GM21529 (cell line): ENCODE measurements around the gene CIB2.

Experiments
- ATAC-seq: cut with Tn5 transposase; IDR thresholded peaks from one replicate; pipeline ENCODE4 v1.9.1; 2021; ENCODE audit not compliant: unreplicated experiment

CIB2 gene

GRCh38 chr15:78069462-78070029 is 61.7 kb downstream of the CIB2 start:
- no peak for ATAC-seq

GRCh38 chr15:78069052-78069414 is 62.2 kb downstream of the CIB2 start:
- ATAC-seq: peak; percentile 1

GRCh38 chr15:78067328-78068228 is 63.7 kb downstream of the CIB2 start:
- no peak for ATAC-seq

- ATAC-seq: peak; percentile 55
Observed at GRCh38 chr15:78065973-78066946, 65.0 kb downstream of the CIB2 start.

- no peak for ATAC-seq
Observed at GRCh38 chr15:78065284-78065872, 65.9 kb downstream of the CIB2 start.

GRCh38 chr15:78064544-78064943 is 66.7 kb downstream of the CIB2 start:
- ATAC-seq: no peak

- no peak for ATAC-seq
Observed at GRCh38 chr15:78063970-78064385, 67.3 kb downstream of the CIB2 start.

GRCh38 chr15:78063217-78063616 is 68.0 kb downstream of the CIB2 start:
- ATAC-seq: no peak

- ATAC-seq: peak; percentile 52
Observed at GRCh38 chr15:78061963-78062427, 69.2 kb downstream of the CIB2 start.

GRCh38 chr15:78060232-78060631 is 71.0 kb downstream of the CIB2 start:
- no peak for ATAC-seq

GRCh38 chr15:78059110-78059839 is 72.0 kb downstream of the CIB2 start:
- ATAC-seq: no peak

GRCh38 chr15:78058401-78058935 is 72.8 kb downstream of the CIB2 start:
- ATAC-seq: no peak

- ATAC-seq: no peak
Observed at GRCh38 chr15:78057803-78058202, 73.4 kb downstream of the CIB2 start.

GRCh38 chr15:78056714-78057269 is 74.5 kb downstream of the CIB2 start:
- ATAC-seq: no peak

- no peak for ATAC-seq
Observed at GRCh38 chr15:78055919-78056713, 75.1 kb downstream of the CIB2 start.

GRCh38 chr15:78054966-78055365 is 76.3 kb downstream of the CIB2 start:
- no peak for ATAC-seq
